Neural cell (in vitro differentiated cells): ENCODE data around the gene AFF3. TPM values are rescaled to one million over a fixed set of nuclear protein-coding genes. Genes with fewer than 3 reads are reported as not detected.

Experiments used
- H2AFZ ChIP-seq: fragments of 200-600, 300-800 bp; sonication (generic), shearing (Covaris generic); 2 replicates; pipeline ENCODE4 v1.6.0; 2014; ENCODE audit warnings: low read depth, mild to moderate bottlenecking, antibody characterized with exemption, low read length, moderate library complexity
- H3F3A ChIP-seq: fragments of 200-600 bp; shearing (Covaris generic); 2 replicates; pipeline ENCODE4 v1.6.1; 2016; ENCODE audit warnings: mild to moderate bottlenecking, moderate library complexity, mixed read lengths, antibody characterized with exemption, low read length; ENCODE audit not compliant: insufficient read depth, poor library complexity, severe bottlenecking
- H3K27ac ChIP-seq: fragments of 200-600, 300-800 bp; sonication (generic), shearing (Covaris generic); 2 replicates; pipeline ENCODE4 v1.5.1; 2014; ENCODE audit warnings: mild to moderate bottlenecking, low read length, moderate library complexity
- H3K27me3 ChIP-seq: fragments of 300-800, 200-600 bp; sonication (generic), shearing (Covaris generic); 2 replicates; pipeline ENCODE4 v1.6.0; 2014; ENCODE audit warnings: mild to moderate bottlenecking, low read depth, low read length, moderate library complexity; ENCODE audit not compliant: insufficient read depth
- H3K36me3 ChIP-seq: fragments of 300-800, 200-600 bp; sonication (generic), shearing (Covaris generic); 2 replicates; pipeline ENCODE4 v1.5.1; 2014; ENCODE audit warnings: mild to moderate bottlenecking, antibody characterized with exemption, low read length, moderate library complexity; ENCODE audit not compliant: insufficient read depth
- H3K4me2 ChIP-seq: fragments of 300-800, 200-600 bp; sonication (generic), shearing (Covaris generic); 2 replicates; pipeline ENCODE4 v1.6.0; 2014; ENCODE audit warnings: mild to moderate bottlenecking, low read length
- H3K4me3 ChIP-seq: fragments of 300-800, 200-600 bp; sonication (generic), shearing (Covaris generic); 2 replicates; pipeline ENCODE4 v1.5.1; 2014; ENCODE audit warnings: mild to moderate bottlenecking, low read length, moderate library complexity
- H3K79me2 ChIP-seq: fragments of 200-600 bp; shearing (Covaris generic); replicated peaks from 2 replicates; pipeline ENCODE4 v1.6.0; 2014; ENCODE audit warnings: mild to moderate bottlenecking, low read length, moderate library complexity; ENCODE audit not compliant: insufficient read depth
- H3K9ac ChIP-seq: fragments of 300-800, 200-600 bp; sonication (generic), shearing (Covaris generic); 2 replicates; pipeline ENCODE4 v1.6.1; 2016; ENCODE audit warnings: mild to moderate bottlenecking, low read length, mixed read lengths
- H3K9me2 ChIP-seq: fragments of 200-600 bp; shearing (Covaris generic); 2 replicates; pipeline ENCODE4 v1.6.1; 2016; ENCODE audit warnings: mild to moderate bottlenecking, low read length, mixed read lengths; ENCODE audit not compliant: insufficient read depth
- H3K9me3 ChIP-seq: fragments of 200-600, 300-800 bp; sonication (generic), shearing (Covaris generic); 2 replicates; pipeline ENCODE4 v1.6.1; 2016; ENCODE audit warnings: mild to moderate bottlenecking, mixed run types, low read length, moderate library complexity, mixed read lengths
- H4K20me1 ChIP-seq: fragments of 200-600 bp; shearing (Covaris generic); 2 replicates; pipeline ENCODE4 v1.6.1; 2016; ENCODE audit warnings: mild to moderate bottlenecking, mixed run types; ENCODE audit not compliant: insufficient read depth
- EP300 ChIP-seq: fragments of 450-650 bp; conservative IDR thresholded peaks from 2 replicates; pipeline ENCODE4 v1.6.1; 2014; ENCODE audit warnings: antibody characterized with exemption, mild to moderate bottlenecking, moderate library complexity; ENCODE audit not compliant: poor library complexity, severe bottlenecking
- EZH2 ChIP-seq: fragments of 200-600, 300-800 bp; shearing (Covaris generic), sonication (generic); IDR thresholded peaks from 2 replicates; pipeline ENCODE4 v1.6.1; 2014; ENCODE audit warnings: antibody characterized with exemption, low read length, borderline replicate concordance, mild to moderate bottlenecking; ENCODE audit not compliant: insufficient read depth, poor library complexity, severe bottlenecking
- MXI1 ChIP-seq: fragments of 450-650 bp; conservative IDR thresholded peaks from 2 replicates; pipeline ENCODE4 v1.6.1; 2014; ENCODE audit warnings: antibody characterized with exemption, mild to moderate bottlenecking; ENCODE audit not compliant: poor library complexity, severe bottlenecking
- POLR2AphosphoS5 ChIP-seq: IDR thresholded peaks from 2 replicates; pipeline ENCODE4 v1.6.1; 2012
- RAD21 ChIP-seq: fragments of 450-650 bp; conservative IDR thresholded peaks from 2 replicates; pipeline ENCODE4 v1.6.1; 2014; ENCODE audit warnings: antibody characterized with exemption, mild to moderate bottlenecking, moderate library complexity
- SMC3 ChIP-seq: fragments of 450-650 bp; conservative IDR thresholded peaks from 2 replicates; pipeline ENCODE4 v1.6.1; 2014; ENCODE audit warnings: antibody characterized with exemption, mild to moderate bottlenecking, moderate library complexity; ENCODE audit not compliant: poor library complexity
- TAF1 ChIP-seq: IDR thresholded peaks from 2 replicates; pipeline ENCODE4 v1.6.1; 2012; ENCODE audit warnings: low read depth
- polyA plus RNA-seq: library from polyadenylated mRNA; depleted of rRNA; stranded (reverse); fragments of >200 nt; gene quantifications from 2 replicates; pipeline ENCODE4 v1.2.3, GENCODE V29; 2014
- TF ChIP-seq, protein P1 (sequence below): fragments of 450-650 bp; IDR thresholded peaks from 2 replicates; pipeline ENCODE4 v1.5.1; 2014; ENCODE audit warnings: antibody characterized with exemption, mild to moderate bottlenecking, moderate library complexity; ENCODE audit not compliant: poor library complexity, severe bottlenecking
- TF ChIP-seq, protein P2 (sequence below): IDR thresholded peaks from 2 replicates; pipeline ENCODE4 v1.6.1; 2012; ENCODE audit warnings: borderline replicate concordance

Gene AFF3
- polyA plus RNA-seq, 1 donor from 2014 or later = 5.1 TPM

GRCh38 chr2:100073110-100073509 is 69.3 kb downstream of the AFF3 start:
- no peaks in the 10 kb centered on the region for H3K9me2 ChIP-seq
- H3F3A ChIP-seq = no peaks in the 10 kb centered on the region
- peaks cover 3% of the 10 kb centered on the region for H3K36me3 ChIP-seq
- no peaks in the 10 kb centered on the region for H3K27me3 ChIP-seq
- no peak overlapping the region for H3K4me2 ChIP-seq
- no peak overlapping the region for H3K9ac ChIP-seq
- no peak overlapping the region for H3K27ac ChIP-seq
- no peaks in the 10 kb centered on the region for H3K79me2 ChIP-seq
- no peak overlapping the region for H2AFZ ChIP-seq
- no peaks in the 10 kb centered on the region for H4K20me1 ChIP-seq
- TF ChIP-seq POLR2AphosphoS5 = no peak
- no peak for TF ChIP-seq RAD21
- TF ChIP-seq, protein P1, sequence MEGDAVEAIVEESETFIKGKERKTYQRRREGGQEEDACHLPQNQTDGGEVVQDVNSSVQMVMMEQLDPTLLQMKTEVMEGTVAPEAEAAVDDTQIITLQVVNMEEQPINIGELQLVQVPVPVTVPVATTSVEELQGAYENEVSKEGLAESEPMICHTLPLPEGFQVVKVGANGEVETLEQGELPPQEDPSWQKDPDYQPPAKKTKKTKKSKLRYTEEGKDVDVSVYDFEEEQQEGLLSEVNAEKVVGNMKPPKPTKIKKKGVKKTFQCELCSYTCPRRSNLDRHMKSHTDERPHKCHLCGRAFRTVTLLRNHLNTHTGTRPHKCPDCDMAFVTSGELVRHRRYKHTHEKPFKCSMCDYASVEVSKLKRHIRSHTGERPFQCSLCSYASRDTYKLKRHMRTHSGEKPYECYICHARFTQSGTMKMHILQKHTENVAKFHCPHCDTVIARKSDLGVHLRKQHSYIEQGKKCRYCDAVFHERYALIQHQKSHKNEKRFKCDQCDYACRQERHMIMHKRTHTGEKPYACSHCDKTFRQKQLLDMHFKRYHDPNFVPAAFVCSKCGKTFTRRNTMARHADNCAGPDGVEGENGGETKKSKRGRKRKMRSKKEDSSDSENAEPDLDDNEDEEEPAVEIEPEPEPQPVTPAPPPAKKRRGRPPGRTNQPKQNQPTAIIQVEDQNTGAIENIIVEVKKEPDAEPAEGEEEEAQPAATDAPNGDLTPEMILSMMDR = no peak
- TF ChIP-seq, protein P2, sequence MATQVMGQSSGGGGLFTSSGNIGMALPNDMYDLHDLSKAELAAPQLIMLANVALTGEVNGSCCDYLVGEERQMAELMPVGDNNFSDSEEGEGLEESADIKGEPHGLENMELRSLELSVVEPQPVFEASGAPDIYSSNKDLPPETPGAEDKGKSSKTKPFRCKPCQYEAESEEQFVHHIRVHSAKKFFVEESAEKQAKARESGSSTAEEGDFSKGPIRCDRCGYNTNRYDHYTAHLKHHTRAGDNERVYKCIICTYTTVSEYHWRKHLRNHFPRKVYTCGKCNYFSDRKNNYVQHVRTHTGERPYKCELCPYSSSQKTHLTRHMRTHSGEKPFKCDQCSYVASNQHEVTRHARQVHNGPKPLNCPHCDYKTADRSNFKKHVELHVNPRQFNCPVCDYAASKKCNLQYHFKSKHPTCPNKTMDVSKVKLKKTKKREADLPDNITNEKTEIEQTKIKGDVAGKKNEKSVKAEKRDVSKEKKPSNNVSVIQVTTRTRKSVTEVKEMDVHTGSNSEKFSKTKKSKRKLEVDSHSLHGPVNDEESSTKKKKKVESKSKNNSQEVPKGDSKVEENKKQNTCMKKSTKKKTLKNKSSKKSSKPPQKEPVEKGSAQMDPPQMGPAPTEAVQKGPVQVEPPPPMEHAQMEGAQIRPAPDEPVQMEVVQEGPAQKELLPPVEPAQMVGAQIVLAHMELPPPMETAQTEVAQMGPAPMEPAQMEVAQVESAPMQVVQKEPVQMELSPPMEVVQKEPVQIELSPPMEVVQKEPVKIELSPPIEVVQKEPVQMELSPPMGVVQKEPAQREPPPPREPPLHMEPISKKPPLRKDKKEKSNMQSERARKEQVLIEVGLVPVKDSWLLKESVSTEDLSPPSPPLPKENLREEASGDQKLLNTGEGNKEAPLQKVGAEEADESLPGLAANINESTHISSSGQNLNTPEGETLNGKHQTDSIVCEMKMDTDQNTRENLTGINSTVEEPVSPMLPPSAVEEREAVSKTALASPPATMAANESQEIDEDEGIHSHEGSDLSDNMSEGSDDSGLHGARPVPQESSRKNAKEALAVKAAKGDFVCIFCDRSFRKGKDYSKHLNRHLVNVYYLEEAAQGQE = no peak
- TF ChIP-seq TAF1 = no peak
- TF ChIP-seq SMC3 = no peak
- no peak for TF ChIP-seq MXI1
- no peak for TF ChIP-seq EZH2
- TF ChIP-seq EP300 = no peak
- H3K9me3 ChIP-seq = no peaks in the 10 kb centered on the region
- no peak overlapping the region for H3K4me3 ChIP-seq

DNA sequence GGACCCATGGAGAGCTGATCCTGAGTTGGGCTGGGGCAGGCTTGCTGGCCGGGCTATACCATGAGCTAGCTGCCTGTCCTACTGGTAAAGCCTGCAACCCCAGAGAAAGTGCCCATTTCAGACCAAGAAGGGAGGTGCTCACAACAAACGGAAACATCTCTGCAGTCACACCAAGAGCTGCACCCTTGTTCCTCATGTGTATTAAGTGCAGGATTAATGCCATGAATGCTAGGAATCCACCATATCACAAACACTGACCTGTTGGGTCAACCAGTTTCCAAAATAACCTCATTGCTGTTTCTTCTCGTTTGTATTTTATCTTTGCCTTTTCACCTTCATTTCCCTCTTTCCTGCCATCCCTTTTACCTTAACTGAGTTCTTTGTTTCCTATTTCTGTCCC is 69.9 kb downstream of the AFF3 start:
- TF ChIP-seq, protein P1 = no peak
- TF ChIP-seq, protein P2 = no peak
- TF ChIP-seq TAF1 (no peak), EZH2 (no peak), EP300 (no peak), RAD21 (no peak), SMC3 (no peak), MXI1 (no peak), POLR2AphosphoS5 (no peak)
- H3K4me2 ChIP-seq = no peak overlapping the region
- no peaks in the 10 kb centered on the region for H3K79me2 ChIP-seq
- no peak overlapping the region for H3K27ac ChIP-seq
- H3K36me3 ChIP-seq = peaks cover 3% of the 10 kb centered on the region
- H3K9me3 ChIP-seq = no peaks in the 10 kb centered on the region
- H2AFZ ChIP-seq = no peak overlapping the region
- H3K4me3 ChIP-seq = no peak overlapping the region
- H4K20me1 ChIP-seq = no peaks in the 10 kb centered on the region
- H3K27me3 ChIP-seq = no peaks in the 10 kb centered on the region
- no peaks in the 10 kb centered on the region for H3K9me2 ChIP-seq
- no peaks in the 10 kb centered on the region for H3F3A ChIP-seq
- H3K9ac ChIP-seq = no peak overlapping the region
